Activated CD4-positive, alpha-beta T cell treated with anti-CD3 and anti-CD28 coated beads for 48 hours (primary cell): ENCODE measurements around the gene TIGD1.
"Not testable (repeated sequence)": the region's sequence is repeated elsewhere in the genome, so short reads cannot be mapped to it uniquely, and the experiment has no call there.

ENCODE experiments used
- DNase-seq: peaks from one replicate; pipeline ENCODE4 v3.0.0-alpha.2; 2020

The TIGD1 gene

GRCh38 chr2:232538671-232539070, 11.7 kb downstream of the TIGD1 start:
- no peak for DNase-seq

- no peak for DNase-seq
These were observed 12.9 kb downstream of the TIGD1 start for GRCh38 chr2:232537499-232537898.

DNA sequence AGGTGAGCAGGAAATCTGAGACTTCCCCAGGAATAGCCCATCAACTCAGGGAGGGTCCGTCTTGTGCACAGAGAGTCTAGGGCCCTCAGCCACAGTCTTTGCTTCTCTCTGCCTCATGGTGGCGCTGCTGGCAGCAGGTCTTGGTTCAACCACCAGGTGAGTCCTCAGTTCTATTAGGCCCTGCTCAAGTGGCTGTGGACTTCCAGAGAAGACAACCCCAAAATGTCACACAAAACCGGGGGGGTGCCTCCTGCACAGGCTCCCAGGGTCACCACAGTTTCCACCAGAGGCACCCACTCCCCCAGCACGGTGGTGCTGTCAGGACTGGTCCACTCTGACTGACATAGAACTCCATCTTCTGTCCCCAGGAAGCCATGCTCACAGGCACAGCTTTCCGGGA, 13.3 kb downstream of the TIGD1 start:
- peak; percentile 48 for DNase-seq

DNA sequence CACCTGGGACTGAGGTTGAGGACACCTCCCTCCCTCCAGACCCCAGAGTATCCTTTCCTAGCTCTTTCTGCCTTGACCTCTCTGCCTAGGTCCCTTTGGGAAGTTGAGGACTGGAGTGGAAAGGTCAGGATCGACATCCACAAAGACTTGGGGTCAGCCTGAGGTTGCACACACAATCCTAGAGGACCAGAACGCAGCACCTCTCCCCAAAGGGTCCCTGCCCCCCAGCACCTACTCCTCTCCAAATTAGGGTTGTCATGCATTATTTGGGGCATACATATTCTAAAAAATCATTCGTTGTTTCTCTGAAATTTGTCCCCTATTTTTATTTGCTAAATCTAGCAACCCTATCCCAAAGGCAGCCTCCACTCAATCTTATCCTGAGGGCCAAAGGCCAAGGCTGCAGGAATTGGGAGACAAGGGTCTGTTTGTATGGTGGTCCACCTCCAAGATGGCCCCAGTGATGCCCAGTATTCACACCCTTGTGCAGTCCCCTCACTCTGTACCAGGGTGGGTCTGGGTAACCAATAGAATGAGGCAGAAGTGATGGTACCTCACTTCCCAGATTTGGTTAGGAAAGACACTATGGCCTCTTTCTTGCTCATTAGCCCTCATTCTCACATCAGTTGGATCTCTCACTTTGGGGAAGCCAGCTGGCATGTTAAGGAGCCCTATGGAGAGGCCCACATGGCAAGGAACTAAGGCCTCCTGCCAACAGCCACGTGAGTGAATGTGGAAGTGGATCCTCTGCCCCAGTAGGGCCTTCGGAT, 14.4 kb downstream of the TIGD1 start:
- no peak for DNase-seq

- DNase-seq, result no peak
These were observed 15.3 kb downstream of the TIGD1 start for GRCh38 chr2:232534940-232535651.

DNA sequence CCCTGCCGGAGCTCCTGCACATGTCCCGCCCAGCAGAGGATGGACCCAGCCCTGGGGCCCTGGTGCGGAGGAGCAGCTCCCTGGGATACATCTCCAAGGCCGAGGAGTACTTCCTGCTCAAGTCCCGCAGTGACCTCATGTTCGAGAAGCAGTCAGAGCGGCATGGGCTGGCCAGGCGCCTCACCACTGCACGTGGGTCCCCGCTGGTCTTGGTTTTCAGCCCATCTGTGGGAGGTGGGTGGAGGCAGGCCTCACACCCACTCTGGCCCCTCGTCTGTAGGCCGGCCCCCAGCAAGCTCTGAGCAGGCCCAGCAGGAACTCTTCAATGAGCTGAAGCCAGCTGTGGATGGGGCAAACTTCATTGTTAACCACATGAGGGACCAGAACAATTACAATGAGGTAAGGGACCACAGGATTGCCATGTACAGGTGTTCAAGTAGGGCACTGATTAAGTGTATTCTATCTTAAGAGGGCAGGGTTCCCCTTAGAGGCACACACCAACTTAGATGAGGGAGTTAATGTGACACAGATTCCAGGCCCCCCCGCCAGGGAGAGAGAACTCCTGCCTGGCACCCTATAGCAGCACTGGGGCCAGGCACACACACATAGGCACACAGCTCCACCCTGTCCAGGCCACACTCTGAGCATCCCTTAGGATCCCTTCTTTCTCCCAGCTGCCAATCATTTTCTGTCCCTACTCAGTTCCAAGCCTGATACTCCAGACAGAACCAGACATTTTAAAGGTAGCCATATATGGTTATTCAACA, 16.2 kb downstream of the TIGD1 start:
- DNase-seq, result no peak

- DNase-seq, result not testable (repeated sequence)
These were observed 17.5 kb downstream of the TIGD1 start for GRCh38 chr2:232532821-232533220.

DNA sequence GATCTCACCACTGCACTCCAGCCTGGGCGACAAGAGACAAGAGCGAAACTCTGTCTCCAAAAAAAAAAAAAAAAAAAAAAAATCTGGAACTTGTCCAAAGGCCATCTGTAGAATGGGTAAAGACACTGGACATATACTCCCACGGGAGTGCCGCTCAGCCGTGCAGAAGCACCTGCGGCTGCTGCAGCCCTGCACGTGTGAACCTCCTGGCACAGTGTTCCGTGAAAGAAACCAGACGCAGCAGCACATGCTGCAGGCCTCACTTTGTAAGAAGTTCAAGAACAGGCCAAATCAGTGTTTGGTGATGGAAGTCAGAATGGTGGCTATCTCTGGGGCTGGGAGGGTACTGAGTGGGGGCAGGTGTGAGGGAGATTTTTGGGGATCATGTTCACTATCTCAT, 17.9 kb downstream of the TIGD1 start:
- no peak for DNase-seq

DNA sequence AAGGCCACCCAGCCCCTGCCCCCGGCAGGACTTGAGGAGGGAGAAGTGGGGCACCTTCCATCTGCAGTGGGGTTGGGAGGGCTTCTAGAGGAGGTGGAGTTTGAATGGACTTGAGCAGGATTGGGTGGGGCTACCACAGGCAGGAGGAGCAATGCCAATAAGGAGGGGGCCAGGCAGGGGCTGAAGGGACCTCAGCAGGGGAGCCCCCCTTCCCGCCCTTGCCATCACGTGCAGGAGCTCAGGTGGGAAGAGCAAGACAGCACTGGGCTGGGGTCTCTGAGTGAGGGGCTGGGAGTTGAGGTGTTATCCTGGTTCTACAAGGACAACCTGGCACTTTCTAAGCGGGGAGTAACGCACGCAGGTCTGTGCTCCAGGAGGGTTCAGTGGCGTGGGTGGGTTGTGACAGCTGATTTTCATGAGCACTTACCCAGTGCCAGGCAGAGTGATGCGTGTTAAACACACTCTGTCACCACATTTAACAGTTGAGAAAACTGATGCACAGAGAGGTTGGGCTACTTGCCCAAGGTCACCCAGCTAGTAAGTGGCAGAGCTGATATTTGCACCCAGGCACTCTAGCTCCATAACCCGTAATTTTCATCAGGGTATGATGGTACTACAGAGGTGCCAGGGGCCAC, 19.6 kb downstream of the TIGD1 start:
- DNase-seq, result no peak

- no peak for DNase-seq
These were observed 20.4 kb downstream of the TIGD1 start for GRCh38 chr2:232529806-232530547.

GRCh38 chr2:232528746-232529460, 21.5 kb downstream of the TIGD1 start:
- no peak for DNase-seq

DNA sequence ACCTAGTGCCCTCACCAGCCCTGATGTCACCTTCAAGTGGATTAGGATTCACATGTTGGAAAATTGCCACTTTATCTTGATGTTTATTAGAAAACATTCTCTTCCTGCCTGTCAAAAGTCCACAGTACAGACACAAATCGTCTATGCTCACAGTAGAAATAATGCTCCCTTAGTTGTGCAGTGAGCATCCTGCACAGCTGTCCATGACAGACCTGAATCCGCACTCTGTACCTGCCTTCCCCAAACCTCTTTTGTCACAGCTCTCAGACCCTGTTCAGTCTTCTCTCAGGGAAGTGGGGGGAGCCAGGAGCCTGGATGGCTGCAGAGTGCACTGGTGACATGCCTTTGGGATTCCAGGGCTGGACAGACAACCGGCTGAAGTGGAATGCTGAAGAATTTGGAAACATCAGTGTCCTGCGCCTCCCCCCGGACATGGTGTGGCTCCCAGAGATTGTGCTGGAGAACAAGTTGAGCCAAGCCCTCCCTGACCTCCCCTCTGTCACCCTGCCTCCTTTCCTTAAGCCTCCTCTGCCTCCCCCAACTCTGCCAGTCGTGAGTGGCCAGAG, 22.4 kb downstream of the TIGD1 start:
- no peak for DNase-seq

DNA sequence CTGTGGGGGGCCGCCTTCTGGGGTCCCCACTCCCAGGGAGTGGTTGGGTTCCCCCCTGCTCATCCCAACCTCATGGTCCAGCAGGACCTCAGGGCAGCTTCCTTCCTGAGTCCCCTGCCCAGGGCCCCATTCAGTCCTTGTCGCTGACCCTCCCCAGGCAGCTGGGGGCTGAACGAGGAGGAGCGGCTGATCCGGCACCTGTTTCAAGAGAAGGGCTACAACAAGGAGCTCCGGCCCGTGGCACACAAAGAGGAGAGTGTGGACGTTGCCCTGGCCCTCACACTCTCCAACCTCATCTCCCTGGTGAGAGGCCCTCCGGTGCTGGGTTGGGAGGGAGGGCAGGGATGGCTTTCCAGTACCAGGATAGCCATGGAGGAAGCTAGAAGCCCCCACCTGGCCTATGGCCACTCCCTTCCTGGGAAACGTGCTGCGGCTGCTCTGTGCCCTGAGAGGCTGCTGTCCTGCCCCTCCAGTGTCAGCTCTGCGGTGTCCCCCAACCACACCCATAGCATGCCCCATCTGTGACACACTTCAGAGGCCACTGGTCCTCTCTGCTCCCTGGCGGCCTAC, 23.9 kb downstream of the TIGD1 start:
- no peak for DNase-seq

DNA sequence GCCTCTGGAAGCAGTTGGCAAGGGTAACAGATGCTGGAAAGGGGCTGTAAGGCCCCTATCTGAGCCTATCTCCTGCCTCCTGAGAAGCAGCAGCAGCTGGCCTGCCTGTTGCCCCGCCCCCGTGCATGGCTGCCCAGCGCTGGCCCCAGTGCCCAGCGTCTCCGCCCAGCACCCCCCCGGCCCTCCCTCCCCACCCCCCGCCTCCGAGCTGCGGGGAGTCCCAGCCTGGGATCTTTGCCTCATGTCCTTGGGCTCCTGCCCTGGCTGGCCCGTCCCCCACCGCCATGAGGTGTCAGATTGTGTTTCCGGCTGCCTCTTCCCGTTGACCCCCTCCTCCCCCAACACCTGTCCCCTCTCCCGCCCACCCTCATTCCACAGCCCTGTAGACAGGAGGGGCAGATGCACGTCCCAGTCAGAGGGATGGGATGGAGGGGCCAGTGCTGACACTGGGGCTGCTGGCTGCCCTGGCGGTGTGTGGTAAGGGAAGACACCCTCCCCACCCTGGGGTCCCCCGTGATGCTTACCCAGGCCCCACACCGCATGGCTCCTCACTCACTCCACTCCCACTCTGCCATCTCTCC, 24.5 kb downstream of the TIGD1 start, which contains the start of gene CHRND:
CHRND (plus strand) TSS at position 370 of the 581 bp plus-strand sequence; CDS start at position 426, 56 bp downstream.
- no peak for DNase-seq

DNA sequence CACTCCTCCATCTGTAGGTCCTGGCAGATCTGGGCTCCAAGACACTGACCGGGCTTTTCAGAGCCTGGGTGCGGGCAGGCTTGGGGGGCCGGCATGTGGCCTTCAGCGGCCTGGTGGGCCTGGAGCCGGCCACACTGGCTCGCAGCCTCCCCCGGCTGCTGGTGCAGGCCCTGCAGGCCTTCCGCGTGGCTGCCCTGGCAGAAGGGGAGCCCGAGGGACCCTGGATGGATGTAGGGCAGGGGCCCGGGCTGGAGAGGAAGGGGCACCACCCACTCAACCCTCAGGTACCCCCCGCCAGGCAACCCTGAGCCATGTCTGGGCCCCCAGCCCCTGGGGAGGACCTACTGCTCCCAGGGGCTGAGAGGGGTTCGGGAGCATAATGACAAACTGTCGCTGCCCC, 25.2 kb downstream of the TIGD1 start:
- no peak for DNase-seq

- DNase-seq, result no peak
These were observed 25.6 kb downstream of the TIGD1 start for GRCh38 chr2:232524771-232525170.

DNA sequence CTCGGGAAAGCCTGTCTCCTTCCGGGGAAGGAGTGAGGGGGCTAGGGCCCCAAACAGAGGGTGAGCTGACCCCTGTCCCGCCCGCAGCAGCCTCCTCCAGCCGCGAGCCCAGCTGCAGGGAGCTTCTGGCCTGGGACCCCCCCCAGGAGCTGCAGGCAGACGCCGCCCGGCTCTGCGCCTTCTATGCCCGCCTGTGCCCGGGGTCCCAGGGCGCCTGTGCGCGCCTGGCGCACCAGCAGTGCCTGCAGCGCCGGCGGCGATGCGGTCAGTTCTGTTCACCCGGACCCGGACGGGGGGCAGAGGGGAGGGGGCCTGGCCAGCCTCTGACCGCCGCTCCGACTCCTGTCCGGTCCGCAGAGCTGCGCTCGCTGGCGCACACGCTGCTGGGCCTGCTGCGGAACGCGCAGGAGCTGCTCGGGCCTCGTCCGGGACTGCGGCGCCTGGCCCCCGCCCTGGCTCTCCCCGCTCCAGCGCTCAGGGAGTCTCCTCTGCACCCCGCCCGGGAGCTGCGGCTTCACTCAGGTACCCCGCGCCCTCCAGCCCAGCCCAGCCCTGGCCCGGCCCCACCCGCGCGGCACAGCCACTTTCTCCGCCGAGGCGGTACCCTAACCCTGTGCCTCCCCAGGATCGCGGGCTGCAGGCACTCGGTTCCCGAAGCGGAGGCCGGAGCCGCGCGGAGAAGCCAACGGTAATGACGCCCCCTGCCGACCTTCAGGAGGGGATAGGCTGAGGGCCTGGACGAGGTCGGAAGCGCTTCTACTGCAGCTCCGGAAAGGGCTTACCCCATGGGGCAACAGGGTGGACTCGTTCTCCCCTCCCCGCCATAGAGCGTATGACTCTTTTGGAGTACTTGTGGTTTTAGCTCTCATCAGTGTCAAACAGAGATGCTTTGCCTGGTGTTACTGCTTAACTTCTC, 26.4 kb downstream of the TIGD1 start:
- DNase-seq, result peak; percentile 56

DNA sequence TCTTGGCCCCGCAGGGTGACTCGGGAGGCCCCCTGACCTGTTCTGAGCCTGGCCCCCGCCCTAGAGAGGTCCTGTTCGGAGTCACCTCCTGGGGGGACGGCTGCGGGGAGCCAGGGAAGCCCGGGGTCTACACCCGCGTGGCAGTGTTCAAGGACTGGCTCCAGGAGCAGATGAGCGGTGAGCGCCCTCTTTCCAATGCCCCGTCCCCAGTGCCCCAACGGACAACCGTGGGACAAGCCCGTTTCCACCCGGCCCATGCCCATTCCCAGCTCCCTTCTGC, 27.0 kb downstream of the TIGD1 start:
- DNase-seq, result no peak

- DNase-seq, result no peak
These were observed 27.5 kb downstream of the TIGD1 start for GRCh38 chr2:232522623-232523401.
